Neural crest cell (in vitro differentiated cells): Measurements from ENCODE around the gene ATG9B. TPM values are rescaled to one million over a fixed set of nuclear protein-coding genes. Genes with fewer than 3 reads are reported as not detected.

Source experiments
- DNase-seq: peaks from one replicate; pipeline ENCODE4 v3.0.0; 2021; ENCODE audit warnings: low read depth, mixed read lengths, low spot score
- H3K27ac Mint-ChIP-seq: one replicate; pipeline ENCODE4 v1.8.0; 2021; ENCODE audit warnings: mild to moderate bottlenecking, mixed read lengths; ENCODE audit not compliant: unreplicated experiment
- H3K27me3 Mint-ChIP-seq: 2 replicates; pipeline ENCODE4 v1.8.0; 2021; ENCODE audit warnings: low read depth, mild to moderate bottlenecking, mixed read lengths
- H3K36me3 Mint-ChIP-seq: 2 replicates; pipeline ENCODE4 v1.8.0; 2021; ENCODE audit warnings: low read depth, mild to moderate bottlenecking, mixed read lengths
- H3K4me1 Mint-ChIP-seq: 2 replicates; pipeline ENCODE4 v1.8.0; 2021; ENCODE audit warnings: mixed read lengths
- H3K4me3 Mint-ChIP-seq: one replicate; pipeline ENCODE4 v1.8.0; 2021; ENCODE audit warnings: mild to moderate bottlenecking, mixed read lengths
- H3K9me3 Mint-ChIP-seq: 2 replicates; pipeline ENCODE4 v1.8.0; 2021; ENCODE audit warnings: mixed read lengths
- total RNA-seq: library from RNA; stranded (reverse); gene quantifications from 2 replicates; pipeline ENCODE4 v1.2.1, GENCODE V29; 2021
- TF ChIP-seq, protein P1 (sequence below): fragments of 200-600 bp; sonication (generic); conservative IDR thresholded peaks from 2 replicates; pipeline ENCODE4 v1.5.0; 2021; ENCODE audit warnings: antibody characterized with exemption, mild to moderate bottlenecking

Gene ATG9B
- total RNA-seq, 1 donor from 2014 or later, result 8.0 TPM

DNA sequence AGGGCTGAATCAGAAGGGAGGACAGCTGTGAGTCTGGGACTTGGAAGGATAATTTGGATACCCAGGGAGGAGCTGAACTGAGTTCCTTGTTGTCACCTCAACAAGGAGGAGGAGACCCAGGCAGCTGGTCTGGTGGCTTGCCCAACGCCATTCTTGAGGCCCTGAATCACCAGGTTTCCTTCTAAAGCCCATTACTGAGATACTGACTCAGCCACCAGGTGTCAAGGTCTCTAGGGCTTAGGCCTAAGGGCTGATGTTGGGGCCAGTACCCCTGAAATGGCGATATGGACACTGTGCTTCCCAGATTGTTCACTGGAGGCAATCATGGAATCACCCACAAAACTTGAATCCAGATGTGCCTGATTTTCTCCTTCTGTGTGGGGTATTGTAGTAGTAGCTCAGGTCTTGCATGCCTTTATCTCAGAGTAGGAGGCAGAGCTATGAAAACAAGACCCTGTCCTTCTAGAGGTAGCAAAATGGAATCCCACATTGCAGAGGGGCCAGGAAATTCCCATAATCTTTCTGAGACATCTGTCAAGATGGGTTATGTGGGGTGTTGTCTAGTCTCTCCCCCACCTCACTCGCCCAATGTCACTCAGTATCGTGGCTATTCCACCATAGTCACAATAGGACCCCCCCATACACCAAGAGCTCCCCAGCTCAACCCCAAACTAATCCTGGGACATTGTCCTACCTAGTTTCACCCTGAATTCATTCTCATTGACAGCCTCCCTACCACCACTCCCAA lies 1.8 kb upstream of the ATG9B start:
- Mint-ChIP-seq H3K4me3 (peak overlapping the region; percentile 60), H3K27me3 (peaks cover 8% of the 10 kb centered on the region), H3K4me1 (peaks cover 20% of the 10 kb centered on the region), H3K36me3 (no peaks in the 10 kb centered on the region), H3K9me3 (no peaks in the 10 kb centered on the region), H3K27ac (no peak overlapping the region)
- TF ChIP-seq, protein P1, sequence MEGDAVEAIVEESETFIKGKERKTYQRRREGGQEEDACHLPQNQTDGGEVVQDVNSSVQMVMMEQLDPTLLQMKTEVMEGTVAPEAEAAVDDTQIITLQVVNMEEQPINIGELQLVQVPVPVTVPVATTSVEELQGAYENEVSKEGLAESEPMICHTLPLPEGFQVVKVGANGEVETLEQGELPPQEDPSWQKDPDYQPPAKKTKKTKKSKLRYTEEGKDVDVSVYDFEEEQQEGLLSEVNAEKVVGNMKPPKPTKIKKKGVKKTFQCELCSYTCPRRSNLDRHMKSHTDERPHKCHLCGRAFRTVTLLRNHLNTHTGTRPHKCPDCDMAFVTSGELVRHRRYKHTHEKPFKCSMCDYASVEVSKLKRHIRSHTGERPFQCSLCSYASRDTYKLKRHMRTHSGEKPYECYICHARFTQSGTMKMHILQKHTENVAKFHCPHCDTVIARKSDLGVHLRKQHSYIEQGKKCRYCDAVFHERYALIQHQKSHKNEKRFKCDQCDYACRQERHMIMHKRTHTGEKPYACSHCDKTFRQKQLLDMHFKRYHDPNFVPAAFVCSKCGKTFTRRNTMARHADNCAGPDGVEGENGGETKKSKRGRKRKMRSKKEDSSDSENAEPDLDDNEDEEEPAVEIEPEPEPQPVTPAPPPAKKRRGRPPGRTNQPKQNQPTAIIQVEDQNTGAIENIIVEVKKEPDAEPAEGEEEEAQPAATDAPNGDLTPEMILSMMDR, result no peak
- DNase-seq, result no peak

- H3K9me3 Mint-ChIP-seq, result no peaks in the 10 kb centered on the region
- H3K27me3 Mint-ChIP-seq, result peaks cover 18% of the 10 kb centered on the region
- no peak for DNase-seq
These were observed 1.1 kb downstream of the ATG9B start for GRCh38 chr7:151023232-151023631.

DNA sequence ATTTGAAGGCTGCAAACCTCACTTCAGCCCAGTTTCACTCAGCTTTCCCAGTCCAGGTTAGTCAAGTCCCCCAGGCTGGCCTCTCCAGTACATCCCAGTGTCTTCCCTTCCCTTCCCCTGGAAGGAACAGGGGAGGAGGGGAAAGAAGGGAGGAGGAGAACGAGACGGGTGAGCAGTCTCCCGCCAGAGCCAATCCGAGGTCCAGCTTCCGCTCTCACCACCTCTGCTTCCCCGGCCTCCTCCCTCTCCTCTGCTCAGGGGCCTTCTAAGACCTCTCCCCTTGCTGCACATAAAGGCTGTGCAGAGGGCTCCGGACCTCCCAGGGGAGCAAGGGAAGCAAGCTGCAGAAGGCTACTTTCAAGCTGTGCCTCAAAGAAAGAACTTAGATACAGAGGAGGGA lies 4.1 kb downstream of the ATG9B start:
- no peaks in the 10 kb centered on the region for H3K36me3 Mint-ChIP-seq
- H3K9me3 Mint-ChIP-seq, result no peaks in the 10 kb centered on the region
- DNase-seq, result no peak
- H3K27me3 Mint-ChIP-seq, result peaks cover 16% of the 10 kb centered on the region
- TF ChIP-seq, protein P1, result no peak
- H3K4me3 Mint-ChIP-seq, result peak overlapping the region; percentile 82
- H3K27ac Mint-ChIP-seq, result peak overlapping the region; percentile 91
- peaks cover 40% of the 10 kb centered on the region for H3K4me1 Mint-ChIP-seq

More at GRCh38 chr7:151023232-151023631, 1.1 kb downstream of the ATG9B start:
- no peaks in the 10 kb centered on the region for H3K36me3 Mint-ChIP-seq
- no peak overlapping the region for H3K27ac Mint-ChIP-seq
- TF ChIP-seq, protein P1, result no peak
- H3K4me3 Mint-ChIP-seq, result peak overlapping the region; percentile 41
- peaks cover 34% of the 10 kb centered on the region for H3K4me1 Mint-ChIP-seq

DNA sequence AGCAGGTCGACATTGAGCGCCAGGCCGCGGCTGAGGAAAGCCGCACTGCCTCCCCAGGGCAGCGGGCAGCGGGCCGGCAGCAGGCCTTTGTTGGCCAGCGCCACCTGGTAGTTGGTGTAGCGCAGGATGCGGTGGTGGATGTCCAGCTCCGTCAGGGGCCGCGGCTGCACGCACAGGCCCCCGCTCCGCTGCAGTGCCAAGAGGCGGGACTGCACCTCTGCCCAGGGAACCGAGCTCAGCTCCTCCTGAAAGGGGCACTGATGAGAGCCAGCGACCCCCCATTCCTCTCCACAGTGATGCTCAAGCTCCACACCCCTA lies 5.2 kb downstream of the ATG9B start:
- no peak overlapping the region for H3K27ac Mint-ChIP-seq
- no peaks in the 10 kb centered on the region for H3K36me3 Mint-ChIP-seq
- H3K27me3 Mint-ChIP-seq, result peaks cover 16% of the 10 kb centered on the region
- H3K4me3 Mint-ChIP-seq, result peak overlapping the region; percentile 82
- no peaks in the 10 kb centered on the region for H3K9me3 Mint-ChIP-seq
- H3K4me1 Mint-ChIP-seq, result peaks cover 47% of the 10 kb centered on the region
- DNase-seq, result no peak
- TF ChIP-seq, protein P1, result no peak

GRCh38 chr7:151018421-151019129 lies 5.7 kb downstream of the ATG9B start:
- no peaks in the 10 kb centered on the region for H3K9me3 Mint-ChIP-seq
- peaks cover 16% of the 10 kb centered on the region for H3K27me3 Mint-ChIP-seq
- H3K36me3 Mint-ChIP-seq, result no peaks in the 10 kb centered on the region
- no peak for DNase-seq
- peaks cover 48% of the 10 kb centered on the region for H3K4me1 Mint-ChIP-seq
- peak overlapping the region; percentile 79 for H3K4me3 Mint-ChIP-seq
- peak overlapping the region; percentile 81 for H3K27ac Mint-ChIP-seq
- TF ChIP-seq, protein P1, result no peak
